Panc1 (cell line): ENCODE data around the gene FOCAD.

ENCODE experiments used
- CTCF ChIP-seq: fragments of 450-650 bp; IDR thresholded peaks from 2 replicates; pipeline ENCODE4 v1.5.1; 2017; ENCODE audit warnings: mild to moderate bottlenecking
- POLR2AphosphoS5 ChIP-seq: IDR thresholded peaks from 2 replicates; pipeline ENCODE4 v1.6.1; 2012; ENCODE audit warnings: mild to moderate bottlenecking, low read depth, low read length, moderate library complexity
- REST ChIP-seq, 2 experiments: IDR thresholded peaks; 2 replicates each; pipeline ENCODE4 v1.6.1; 2011 to 2012; ENCODE audit warnings: low read depth in 2 of 2, control low read depth in 1 of 2, low read length in 1 of 2, mild to moderate bottlenecking in 1 of 2, moderate library complexity in 1 of 2; ENCODE audit not compliant: insufficient read depth in 1 of 2
- SIN3A ChIP-seq: IDR thresholded peaks from 2 replicates; pipeline ENCODE4 v1.6.1; 2012; ENCODE audit warnings: low read depth, mild to moderate bottlenecking, low read length, moderate library complexity, borderline replicate concordance; ENCODE audit not compliant: insufficient read depth

GRCh38 chr9:20940447-20941173 lies 256.6 kb downstream of the FOCAD start:
- TF ChIP-seq REST (IDR thresholded peaks at IDR 0.05; ENCODE audit: insufficient read depth in 1 of 2, low read depth in 2 of 2, low read length in 1 of 2) (no peak), CTCF (no peak), POLR2AphosphoS5 (no peak), SIN3A (no peak)
